ENCODE results near the gene ALPG. TPM values are rescaled to one million over a fixed set of nuclear protein-coding genes. Genes with fewer than 3 reads are reported as not detected.
"Not testable (repeated sequence)": the region's sequence is repeated elsewhere in the genome, so short reads cannot be mapped to it uniquely, and the experiment has no call there.

Gene ALPG
- not detected in 2 replicates for total RNA-seq (2014; rRNA removed; shearing (Covaris generic))
- not detected in 2 replicates for polyA plus RNA-seq (2015; cell fraction: cytosol; rRNA removed)
- not detected in 2 replicates for polyA plus RNA-seq (2015; cell fraction: nucleus; rRNA removed)

- DNase-seq (ENCODE audit: low read depth): no peak
Measured at GRCh38 chr2:232406556-232407310, at the start of gene ALPG. Gene ALPG (plus strand): TSS chr2:232406844. CDS start chr2:232406895, 51 bp downstream.

GRCh38 chr2:232361646-232362045 lies 45.0 kb upstream of the ALPG start:
- no peak for DNase-seq (ENCODE audit: low read depth)

- no peak for DNase-seq (ENCODE audit: low read depth)
Measured at GRCh38 chr2:232362174-232362900, 44.3 kb upstream of the ALPG start.

GRCh38 chr2:232363064-232363783 lies 43.4 kb upstream of the ALPG start:
- not testable (repeated sequence) for DNase-seq (ENCODE audit: low read depth)

- no peak for DNase-seq (ENCODE audit: low read depth)
Measured at GRCh38 chr2:232363784-232364615, 42.6 kb upstream of the ALPG start.

GRCh38 chr2:232364806-232365594 lies 41.6 kb upstream of the ALPG start:
- not testable (repeated sequence) for DNase-seq (ENCODE audit: low read depth)

- DNase-seq (ENCODE audit: low read depth): peak; percentile 54
Measured at GRCh38 chr2:232365621-232366321, 40.9 kb upstream of the ALPG start.

GRCh38 chr2:232366461-232366860 lies 40.2 kb upstream of the ALPG start:
- not testable (repeated sequence) for DNase-seq (ENCODE audit: low read depth)

DNA sequence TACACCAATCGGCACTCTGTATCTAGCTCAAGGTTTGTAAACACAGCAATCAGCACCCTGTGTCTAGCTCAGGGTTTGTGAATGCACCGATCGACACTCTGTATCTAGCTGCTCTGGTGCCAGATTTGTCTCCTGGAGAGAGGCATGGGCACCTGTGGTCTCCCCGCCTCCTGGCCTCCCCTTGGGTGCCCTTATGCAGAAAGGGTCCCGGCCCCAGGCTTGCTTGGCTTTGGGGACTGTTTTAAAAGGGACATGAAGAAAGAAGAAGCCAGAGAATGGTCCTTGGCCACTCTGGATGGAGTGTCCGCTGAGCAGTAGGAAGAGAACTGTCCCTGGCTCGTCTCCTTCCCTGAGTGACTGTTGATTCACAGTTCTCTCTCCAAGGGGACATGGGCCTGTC lies 39.6 kb upstream of the ALPG start:
- no peak for DNase-seq (ENCODE audit: low read depth)

GRCh38 chr2:232367591-232368233 lies 38.9 kb upstream of the ALPG start:
- no peak for DNase-seq (ENCODE audit: low read depth)

DNA sequence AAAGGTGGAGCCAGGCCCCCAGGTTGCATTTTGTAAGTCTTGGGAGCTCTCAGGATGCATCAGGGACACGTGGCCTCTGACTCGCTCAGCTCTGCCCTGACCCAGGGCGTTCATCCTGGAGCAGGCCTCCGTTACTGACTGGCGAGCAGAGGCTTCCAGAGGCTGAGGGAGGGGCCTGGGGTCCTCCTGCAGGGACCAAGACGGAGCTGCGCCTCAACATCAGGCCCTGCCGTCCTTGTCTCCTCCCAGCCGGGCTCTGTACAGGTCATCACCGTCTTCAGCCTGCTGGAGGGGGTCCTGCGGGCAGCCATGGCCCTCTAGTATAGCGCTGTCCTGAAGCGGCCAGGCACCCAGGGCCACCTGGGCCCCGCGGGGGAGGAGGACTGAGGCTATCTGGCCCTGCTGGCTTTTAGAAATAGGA lies 38.3 kb upstream of the ALPG start:
- peak; percentile 54 for DNase-seq (ENCODE audit: low read depth)

DNA sequence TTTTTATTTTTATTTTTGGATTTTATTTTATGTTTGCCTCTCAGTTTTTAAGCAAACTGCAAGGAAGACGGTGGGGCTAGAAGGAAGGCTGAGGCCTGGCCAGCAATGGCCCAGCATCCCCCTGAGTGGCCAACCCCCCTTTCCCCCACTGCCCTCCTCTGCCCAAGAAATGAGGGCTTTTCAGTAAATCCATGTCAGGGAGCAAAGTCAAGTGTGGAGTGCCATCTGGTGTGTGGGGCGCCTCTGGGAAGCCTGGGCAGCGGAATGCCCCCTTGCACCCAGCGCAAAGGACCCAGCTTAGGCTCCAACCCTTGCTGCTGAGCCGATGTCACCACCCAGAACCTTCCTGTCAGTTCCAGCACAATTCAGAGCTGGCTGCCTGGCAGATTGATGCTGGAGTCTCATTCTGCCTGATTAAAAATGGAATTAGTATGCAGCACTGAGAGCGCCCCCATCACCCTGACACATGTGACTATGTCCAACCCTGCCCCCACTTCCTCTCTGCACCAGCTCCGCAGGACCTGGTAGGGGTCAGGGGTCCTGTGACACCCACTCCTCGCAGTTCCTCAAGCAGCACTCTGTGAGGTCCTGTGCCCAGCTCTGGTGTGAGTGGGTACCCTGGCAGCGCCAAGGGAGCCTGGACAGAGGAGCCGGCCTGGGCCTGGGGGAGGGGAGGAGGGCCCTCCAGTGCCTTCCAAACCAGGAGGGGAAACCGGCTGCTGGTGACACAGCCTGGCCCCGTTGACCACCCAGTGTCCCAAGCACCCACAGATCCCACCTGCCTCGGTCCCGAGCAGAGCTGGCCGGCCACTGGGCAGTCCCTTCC lies 37.3 kb upstream of the ALPG start:
- DNase-seq (ENCODE audit: low read depth): no peak

DNA sequence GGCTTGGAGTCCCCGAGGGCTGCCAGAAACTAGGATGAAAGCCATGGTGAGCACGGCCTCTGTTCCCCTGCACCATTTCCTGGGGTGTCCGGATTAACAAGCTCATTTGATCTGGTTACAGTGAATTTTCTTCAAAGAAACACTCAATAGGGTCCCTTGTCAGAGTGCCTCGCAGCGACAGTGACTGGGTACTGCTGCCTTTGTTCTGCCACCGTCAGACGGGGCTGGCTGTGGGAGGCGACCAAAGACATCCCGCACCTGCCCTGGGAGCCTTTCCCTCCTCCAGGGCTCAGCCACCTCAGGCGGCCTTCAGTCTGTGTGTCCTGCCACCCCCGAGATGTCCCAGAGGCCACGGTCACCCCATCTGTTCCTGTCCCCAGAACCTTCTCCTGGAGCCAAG lies 36.6 kb upstream of the ALPG start:
- DNase-seq (ENCODE audit: low read depth): not testable (repeated sequence)

DNA sequence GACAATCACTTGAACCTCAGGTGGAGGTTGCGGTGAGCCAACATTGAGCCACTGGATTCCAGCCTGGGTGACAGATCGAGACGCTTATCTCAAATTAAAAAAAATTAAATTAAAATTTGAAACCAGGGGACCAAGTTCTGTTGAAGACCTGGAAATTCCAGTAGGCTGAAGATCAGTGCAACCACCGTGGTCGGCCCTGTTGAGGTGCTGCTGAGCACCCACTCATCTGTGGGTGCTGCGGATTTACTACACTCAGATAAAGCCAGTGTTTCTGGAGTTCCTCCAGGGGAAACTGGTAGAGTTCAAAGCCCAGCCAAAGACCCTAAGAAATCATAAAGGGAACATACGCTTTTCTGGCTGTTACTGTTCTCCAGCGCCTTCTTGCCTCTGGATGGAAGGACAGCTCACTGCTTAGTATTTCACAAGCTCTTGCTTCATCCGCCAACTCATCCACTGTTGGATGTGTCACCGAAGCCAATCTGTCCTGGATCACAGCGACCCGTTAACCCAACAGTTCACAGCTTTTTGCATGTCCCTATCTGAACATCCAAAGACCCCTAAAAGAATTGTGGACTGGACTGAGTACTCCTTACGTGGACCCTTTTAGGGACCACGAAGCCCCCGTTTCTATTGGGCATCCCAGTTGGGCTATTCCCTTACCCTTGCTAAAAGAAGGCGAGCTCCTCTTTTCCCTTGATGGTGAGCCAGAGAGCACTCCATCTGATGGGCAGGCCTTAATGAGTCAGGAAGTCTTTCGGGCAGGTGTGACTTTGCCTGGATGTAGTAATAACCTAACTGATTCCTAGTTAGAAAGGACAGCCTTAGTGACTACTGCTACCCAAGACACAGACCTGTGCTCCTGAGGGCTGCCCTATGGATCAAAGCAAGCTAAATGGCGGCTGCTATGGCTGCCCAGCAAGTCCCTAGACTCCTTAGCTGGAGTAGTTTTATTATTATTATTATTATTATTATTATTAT lies 34.1 kb upstream of the ALPG start:
- DNase-seq (ENCODE audit: low read depth): peak; percentile 59

DNA sequence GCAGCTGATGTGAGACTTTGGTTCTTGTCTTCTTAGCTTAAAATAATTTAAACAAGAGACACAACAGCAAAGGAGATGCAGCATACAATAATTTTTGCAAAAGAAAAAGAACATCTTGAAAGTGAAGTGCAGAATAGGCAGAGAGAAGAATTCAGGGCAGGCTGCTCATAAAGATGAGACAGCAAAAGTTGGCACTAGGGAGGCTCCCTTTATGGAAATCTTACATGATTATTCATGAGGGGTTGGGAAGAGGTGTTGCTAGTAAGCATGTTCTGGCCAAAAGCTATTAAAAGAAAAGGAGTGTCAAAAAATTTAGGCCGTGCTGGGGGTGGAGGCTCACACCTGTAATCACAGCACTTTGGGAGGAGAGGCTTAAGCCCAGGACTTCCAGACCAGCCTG lies 32.3 kb upstream of the ALPG start:
- DNase-seq (ENCODE audit: low read depth): no peak

DNA sequence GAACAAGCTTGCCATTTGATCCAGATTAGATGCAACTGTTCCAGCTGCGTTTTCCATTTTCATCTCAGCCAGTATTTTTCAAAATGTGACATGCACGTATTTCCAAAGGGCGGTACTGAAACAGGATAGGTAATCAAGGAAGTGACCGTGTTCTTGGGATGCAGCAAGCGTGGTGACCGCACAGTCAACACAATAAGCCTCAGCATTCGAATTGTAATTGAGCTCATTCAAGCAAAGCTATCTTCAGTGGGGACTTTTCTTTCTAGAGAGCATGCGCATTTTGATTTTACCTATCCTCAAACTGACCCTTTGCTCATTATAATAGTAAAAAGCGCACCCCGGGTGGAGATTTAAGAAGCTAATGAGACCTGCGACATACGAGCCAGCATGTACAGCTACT lies 31.5 kb upstream of the ALPG start:
- DNase-seq (ENCODE audit: low read depth): no peak

DNA sequence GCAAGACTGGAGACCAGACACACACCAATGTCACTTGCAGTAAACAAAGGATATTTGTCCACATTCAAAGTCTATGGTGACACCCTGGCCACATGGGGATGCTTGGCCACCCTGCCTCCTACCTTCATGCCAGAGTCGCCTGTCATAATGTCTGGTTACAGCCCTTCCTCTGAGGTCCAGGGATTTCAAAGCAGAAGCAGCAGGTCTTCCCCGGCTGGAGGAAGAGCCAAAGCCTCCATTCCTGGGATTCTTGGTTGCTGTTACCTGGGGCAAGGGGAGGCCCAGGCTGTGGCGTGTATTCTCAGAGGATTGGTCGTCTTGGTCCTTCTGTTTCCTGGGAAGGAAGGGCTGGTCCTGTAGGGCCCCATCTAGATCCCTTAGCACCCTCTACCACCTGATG lies 30.4 kb upstream of the ALPG start:
- no peak for DNase-seq (ENCODE audit: low read depth)
